ENCODE measurements around the gene CUEDC2.
A peak's percentile ranks its signal among the peaks of the same experiment; 100 is the strongest.

CUEDC2 gene

GRCh38 chr10:102408728-102409603, 23.4 kb downstream of the CUEDC2 start:
- DNase-seq, result peak; percentile 71

GRCh38 chr10:102408131-102408727, 24.1 kb downstream of the CUEDC2 start:
- no peak for DNase-seq

- no peak for DNase-seq
Observed at GRCh38 chr10:102407425-102408130, 24.8 kb downstream of the CUEDC2 start.

- DNase-seq, result no peak
Observed at GRCh38 chr10:102406815-102407214, 25.6 kb downstream of the CUEDC2 start.

GRCh38 chr10:102405632-102406031, 26.7 kb downstream of the CUEDC2 start:
- no peak for DNase-seq

- no peak for DNase-seq
Observed at GRCh38 chr10:102405108-102405571, 27.2 kb downstream of the CUEDC2 start.

- no peak for DNase-seq
Observed at GRCh38 chr10:102404361-102405107, 27.8 kb downstream of the CUEDC2 start.

GRCh38 chr10:102403115-102403514, 29.3 kb downstream of the CUEDC2 start:
- no peak for DNase-seq

- DNase-seq, result no peak
Observed at GRCh38 chr10:102402512-102402896, 29.9 kb downstream of the CUEDC2 start.

GRCh38 chr10:102401735-102402511, 30.5 kb downstream of the CUEDC2 start:
- no peak for DNase-seq

GRCh38 chr10:102401342-102401654, 31.1 kb downstream of the CUEDC2 start:
- DNase-seq, result no peak

GRCh38 chr10:102400598-102401341, 31.6 kb downstream of the CUEDC2 start:
- DNase-seq, result no peak

- DNase-seq, result no peak
Observed at GRCh38 chr10:102400076-102400475, 32.3 kb downstream of the CUEDC2 start.

- peak; percentile 88 for DNase-seq
Observed at GRCh38 chr10:102399217-102400021, 33.0 kb downstream of the CUEDC2 start.

GRCh38 chr10:102398172-102399020, 34.0 kb downstream of the CUEDC2 start:
- DNase-seq, result no peak

- no peak for DNase-seq
Observed at GRCh38 chr10:102397222-102398171, 34.9 kb downstream of the CUEDC2 start.

GRCh38 chr10:102396730-102397151, 35.6 kb downstream of the CUEDC2 start:
- DNase-seq, result no peak

- no peak for DNase-seq
Observed at GRCh38 chr10:102396317-102396650, 36.1 kb downstream of the CUEDC2 start.
